B cell (primary cell): Measurements from ENCODE around the gene CHMP5. TPM values are rescaled to one million over a fixed set of nuclear protein-coding genes. Genes with fewer than 3 reads are reported as not detected.

Experiments
- ATAC-seq: fragments of 200-7000 bp; cut with Tn5 transposase; one replicate; pipeline ENCODE4 v1.10.0; 2021; ENCODE audit warnings: low read depth, mild to moderate bottlenecking, moderate number of reproducible peaks, moderate library complexity
- CTCF ChIA-PET: fragments of 350-600 bp; sonication (Branson Sonifier 250); formaldehyde crosslinking; loops from one replicate; lab custom pipeline; 2021; ENCODE audit warnings: antibody characterized with exemption, inconsistent platforms; lab: Charles Lee
- POLR2A ChIA-PET: fragments of 350-600 bp; sonication (Branson Sonifier 250); formaldehyde crosslinking; loops from one replicate; lab custom pipeline; 2021; ENCODE audit warnings: antibody characterized with exemption; lab: Charles Lee
- DNase-seq: peaks from one replicate; pipeline ENCODE4 v3.0.0; 2013
- H2AFZ ChIP-seq: 2 replicates; pipeline ENCODE4 v1.6.1; 2012; ENCODE audit warnings: mild to moderate bottlenecking, low read depth, low read length; ENCODE audit not compliant: insufficient read depth, poor library complexity, severe bottlenecking
- H3K27ac ChIP-seq, 2 donors: 1 replicate in 1 of 2; 2 replicates in 1 of 2; pipeline ENCODE4 v1.5.1; 2012 to 2013; ENCODE audit warnings: low read length in 2 of 2, mild to moderate bottlenecking in 2 of 2, moderate library complexity in 1 of 2
- H3K27me3 ChIP-seq, 4 experiments: fragments of 200-600 bp in 1 of 4; sonication (generic) in 1 of 4; replicated peaks in 1 of 4; 1 replicate in 2 of 4; 2 replicates in 2 of 4; pipeline versions ENCODE4 v1.6.1 to v1.7.0; 2013 to 2016; ENCODE audit warnings: low read length in 3 of 4, mild to moderate bottlenecking in 2 of 4, mixed read lengths in 1 of 4, moderate library complexity in 1 of 4; ENCODE audit not compliant: insufficient read depth in 4 of 4, control insufficient read depth in 3 of 4; ENCODE audit errors: control extremely low read depth in 1 of 4
- H3K36me3 ChIP-seq, 2 experiments: replicated peaks in 1 of 2; 1 replicate in 1 of 2; 2 replicates in 1 of 2; pipeline versions ENCODE4 v1.6.1 to v1.7.1; 2013; ENCODE audit warnings: low read length in 1 of 2; ENCODE audit not compliant: insufficient read depth in 2 of 2, control insufficient read depth in 1 of 2; ENCODE audit errors: control extremely low read depth in 1 of 2, extremely low read depth in 1 of 2
- H3K4me1 ChIP-seq, 2 donors: fragments of 200-600 bp in 1 of 2; sonication (generic) in 1 of 2; 1 replicate in 1 of 2; 2 replicates in 1 of 2; pipeline versions ENCODE4 v1.5.1 to v1.6.1; 2013 to 2017; ENCODE audit warnings: low read length in 2 of 2; ENCODE audit not compliant: control insufficient read depth in 2 of 2, insufficient read depth in 2 of 2
- H3K4me2 ChIP-seq: replicated peaks from 2 replicates; pipeline ENCODE3; 2012; ENCODE audit warnings: mild to moderate bottlenecking, low read depth, low read length; ENCODE audit not compliant: poor library complexity, severe bottlenecking
- H3K4me3 ChIP-seq, 5 experiments: fragments of 200-600 bp in 1 of 5; sonication (generic) in 1 of 5; 1 replicate in 3 of 5; 2 replicates in 2 of 5; pipeline versions ENCODE4 v1.5.1 to v1.7.0; 2011 to 2016; ENCODE audit warnings: low read length in 4 of 5, mild to moderate bottlenecking in 4 of 5, low read depth in 2 of 5, control low read depth in 1 of 5, moderate library complexity in 1 of 5; ENCODE audit not compliant: insufficient read depth in 1 of 5; ENCODE audit errors: control extremely low read depth in 1 of 5, extremely low read depth in 1 of 5
- H3K79me2 ChIP-seq: fragments of 200-600 bp; sonication (generic); one replicate; pipeline ENCODE4 v1.6.0; 2016; ENCODE audit warnings: low read length; ENCODE audit not compliant: control insufficient read depth, insufficient read depth
- H3K9ac ChIP-seq: fragments of 200-600 bp; sonication (generic); 2 replicates; pipeline ENCODE4 v1.6.1; 2017; ENCODE audit warnings: mild to moderate bottlenecking, low read length, moderate library complexity
- H3K9me3 ChIP-seq, 3 donors: one replicate each; pipeline versions ENCODE4 v1.6.1 to v1.7.1; 2013; ENCODE audit warnings: low read length in 2 of 3; ENCODE audit not compliant: control insufficient read depth in 2 of 3, insufficient read depth in 1 of 3; ENCODE audit errors: control extremely low read depth in 1 of 3
- H4K20me1 ChIP-seq: 2 replicates; pipeline ENCODE4 v1.6.0; 2012; ENCODE audit warnings: mild to moderate bottlenecking, low read length; ENCODE audit not compliant: insufficient read depth, control insufficient read depth, poor library complexity, severe bottlenecking
- H3K27ac Mint-ChIP-seq: one replicate; pipeline ENCODE4 v1.8.0; 2021; ENCODE audit warnings: mixed read lengths
- H3K27me3 Mint-ChIP-seq: one replicate; pipeline ENCODE4 v1.8.0; 2021; ENCODE audit warnings: mixed read lengths
- H3K4me1 Mint-ChIP-seq: one replicate; pipeline ENCODE4 v1.8.0; 2021; ENCODE audit warnings: mixed read lengths
- H3K4me3 Mint-ChIP-seq: one replicate; pipeline ENCODE4 v1.8.0; 2021; ENCODE audit warnings: mixed read lengths
- H3K9me3 Mint-ChIP-seq: one replicate; pipeline ENCODE4 v1.8.0; 2022; ENCODE audit warnings: mixed read lengths; ENCODE audit not compliant: insufficient read depth
- CTCF ChIP-seq: fragments of 200-600 bp; IDR thresholded peaks from one replicate; pipeline ENCODE4 v1.8.0; 2022; ENCODE audit warnings: antibody characterized with exemption, mild to moderate bottlenecking
- EZH2 ChIP-seq: IDR thresholded peaks from 2 replicates; pipeline ENCODE4 v1.6.1; 2012; ENCODE audit warnings: borderline replicate concordance, low read depth, mild to moderate bottlenecking, moderate library complexity, low read length; ENCODE audit not compliant: insufficient read depth, poor library complexity, severe bottlenecking
- WGBS: methylation state at CpG from one replicate; pipeline ENCODE4 v1.1.5; 2013; ENCODE audit warnings: missing lambda C conversion rate; ENCODE audit not compliant: insufficient coverage; 5-methylcytosine and 5-hydroxymethylcytosine counted together
- intact Hi-C: fragments of 100-400 bp; cut with micrococcal nuclease; formaldehyde crosslinking; loops from one replicate; pipeline ENCODE4 v1.10.0; 2022
- polyA plus RNA-seq: library from polyadenylated mRNA; depleted of rRNA; stranded (reverse); fragments of >200 nt; gene quantifications from 2 replicates; pipeline ENCODE4 v1.2.3, GENCODE V29; 2012
- total RNA-seq, 2 donors: library from RNA; stranded (reverse); fragments of 120-200 nt in 1 of 2; gene quantifications; 1 replicate in 1 of 2; 2 replicates in 1 of 2; pipeline versions ENCODE4 v1.2.3 to v1.2.4, GENCODE V29; 2013 to 2022

Gene CHMP5
- total and polyA plus RNA-seq, 2 donors (not counting 1 experiment from before 2014, with no cell fraction given), result 15.3 to 28.2 TPM

- no peaks in the 10 kb centered on the region for H3K36me3 ChIP-seq
- H4K20me1 ChIP-seq, result no peaks in the 10 kb centered on the region
- H2AFZ ChIP-seq, result no peak overlapping the region
- POLR2A ChIA-PET, result no interaction called here
- 99% methylated on average over 4 of the region's 6 CpGs for WGBS
- no peak overlapping the region for H3K4me3 ChIP-seq
- CTCF ChIA-PET, result interaction anchor here (1.6 kb wide), 1 partner anchor 26 kb away, joined by 4 read pairs; no protein-coding TSS in a partner anchor
- peaks cover 0 to 8% (median 0%) of the 10 kb centered on the region in 4 experiments for H3K27me3 ChIP-seq
- Mint-ChIP-seq H3K27me3 (peaks cover 13% of the 10 kb centered on the region), H3K4me1 (peaks cover 2% of the 10 kb centered on the region), H3K27ac (no peak overlapping the region), H3K9me3 (no peaks in the 10 kb centered on the region), H3K4me3 (no peak overlapping the region)
- intact Hi-C loops, result no loop called here
- TF ChIP-seq CTCF (no peak), EZH2 (no peak)
- no peak overlapping the region for H3K27ac ChIP-seq
- H3K4me1 ChIP-seq, result no peaks in the 10 kb centered on the region
- no peaks in the 10 kb centered on the region for H3K9me3 ChIP-seq
- no peak overlapping the region for H3K9ac ChIP-seq
- H3K79me2 ChIP-seq, result no peaks in the 10 kb centered on the region
- DNase-seq (no peak), ATAC-seq (no peak)
- H3K4me2 ChIP-seq, result no peak overlapping the region
Measured at GRCh38 chr9:33232815-33233214, 32.0 kb upstream of the CHMP5 start.

- H2AFZ ChIP-seq, result no peak overlapping the region
- no peaks in the 10 kb centered on the region for H3K36me3 ChIP-seq
- TF ChIP-seq CTCF, result no peak
- no peak for TF ChIP-seq EZH2
- H3K9me3 ChIP-seq, result no peaks in the 10 kb centered on the region
- intact Hi-C loops, result no loop called here
- ATAC-seq (no peak), DNase-seq (no peak)
- H3K4me1 Mint-ChIP-seq, result no peaks in the 10 kb centered on the region
- H3K27me3 Mint-ChIP-seq, result peaks cover 13% of the 10 kb centered on the region
- ChIA-PET CTCF (interaction anchor here (0.5 to 1.9 kb wide), 3 partner anchors 7 to 115 kb away, joined by 3 to 10 read pairs (median 4); no protein-coding TSS in a partner anchor), POLR2A (interaction anchor here (0.8 kb wide), 1 partner anchor 151 kb away, joined by 3 read pairs; no protein-coding TSS in a partner anchor)
- no peak overlapping the region for H3K9ac ChIP-seq
- no peaks in the 10 kb centered on the region for H4K20me1 ChIP-seq
- no peak overlapping the region for H3K27ac Mint-ChIP-seq
- no peaks in the 10 kb centered on the region for H3K9me3 Mint-ChIP-seq
- no peaks in the 10 kb centered on the region for H3K4me1 ChIP-seq
- 67% methylated on average over 1 of the region's 1 CpG for WGBS
- H3K4me2 ChIP-seq, result no peak overlapping the region
- H3K4me3 Mint-ChIP-seq, result no peak overlapping the region
- no peak overlapping the region for H3K4me3 ChIP-seq
- no peak overlapping the region for H3K27ac ChIP-seq
- no peaks in the 10 kb centered on the region for H3K79me2 ChIP-seq
- H3K27me3 ChIP-seq, result peaks cover 0 to 8% (median 0%) of the 10 kb centered on the region in 4 experiments
Measured at GRCh38 chr9:33233626-33234342, 31.1 kb upstream of the CHMP5 start.
